ENCODE measurements around the gene ZNF48.

DNA sequence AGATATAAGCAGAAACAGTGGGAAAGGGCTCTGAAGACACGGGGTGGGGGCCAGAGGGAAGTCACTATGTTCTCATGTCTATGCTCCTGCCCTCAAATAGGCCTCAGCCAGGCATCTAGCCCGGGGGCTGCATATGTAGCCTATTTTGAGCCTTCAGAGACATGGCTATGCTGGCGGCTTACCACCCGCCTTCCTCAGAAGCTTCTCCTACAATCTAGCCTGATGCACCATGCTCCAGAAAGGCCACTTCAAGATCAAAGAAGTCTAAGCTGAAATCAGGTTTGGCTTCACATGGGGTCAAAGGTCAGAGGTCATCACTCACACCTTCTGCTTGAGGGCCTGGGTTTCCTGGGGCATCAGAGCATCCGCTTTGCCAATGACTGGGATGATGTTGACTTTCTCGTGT lies 14.4 kb upstream of the ZNF48 start:
- no peak for TF ChIP-seq CTCF (IDR thresholded peaks at IDR 0.05)
- no peak for TF ChIP-seq POLR2A (IDR thresholded peaks at IDR 0.05)

Measured in esophagus squamous epithelium (tissue), 4 donors.